ENCODE results near the gene CRB2. TPM values are rescaled to one million over a fixed set of nuclear protein-coding genes. Genes with fewer than 3 reads are reported as not detected.

Gene CRB2
- total RNA-seq, 4 donors from 2014 or later = 2.2 to 19.4 (median 3.1) TPM

DNA sequence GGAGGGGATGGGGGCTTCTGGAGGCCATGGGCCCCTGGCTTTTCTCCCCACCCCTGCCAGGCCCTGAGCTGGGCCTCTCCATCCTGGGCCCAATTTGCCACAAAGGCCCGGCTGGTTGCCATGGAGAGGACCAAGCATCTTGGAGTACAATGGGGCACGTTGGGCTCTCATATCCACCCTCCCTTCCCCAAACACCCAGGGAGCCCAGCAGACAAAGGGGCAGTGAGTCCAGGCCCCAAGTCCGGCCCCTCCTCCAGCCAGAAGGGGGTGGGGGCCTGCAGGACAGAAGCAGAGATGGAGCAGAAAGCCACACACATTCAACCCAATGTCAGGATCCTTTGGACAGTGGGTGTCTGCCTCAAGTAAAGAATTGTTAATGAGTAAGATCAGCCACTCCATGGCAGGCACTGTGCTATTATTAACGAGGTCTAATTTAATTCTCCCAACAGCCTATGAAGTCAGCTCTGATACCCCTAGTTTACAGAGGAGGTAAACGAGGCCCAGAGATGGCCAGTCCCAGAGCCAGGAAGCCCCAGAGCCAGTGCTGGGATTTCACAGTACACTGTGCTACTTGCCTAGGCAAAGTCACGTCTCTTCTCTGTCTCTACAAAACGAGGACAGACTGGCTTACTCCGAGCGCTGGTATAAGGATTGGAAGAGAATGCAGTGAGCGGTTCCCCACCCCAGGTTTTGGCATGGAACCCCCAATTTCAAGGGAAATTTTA, 2.3 kb downstream of the CRB2 start:
- no peaks in the 10 kb centered on the region for H3K36me3 ChIP-seq
- no peaks in the 10 kb centered on the region for H3K9me3 ChIP-seq
- no peak overlapping the region for H3K4me3 ChIP-seq
- H3K4me1 ChIP-seq = peaks cover 0 to 3% of the 10 kb centered on the region in 2 donors
- no peaks in the 10 kb centered on the region for H3K27me3 ChIP-seq
- H3K27ac ChIP-seq = peak overlapping the region in 1 of 2 donors; percentile 12
- TF ChIP-seq POLR2A (IDR thresholded peaks at IDR 0.05) = no peak
- TF ChIP-seq, protein P1, sequence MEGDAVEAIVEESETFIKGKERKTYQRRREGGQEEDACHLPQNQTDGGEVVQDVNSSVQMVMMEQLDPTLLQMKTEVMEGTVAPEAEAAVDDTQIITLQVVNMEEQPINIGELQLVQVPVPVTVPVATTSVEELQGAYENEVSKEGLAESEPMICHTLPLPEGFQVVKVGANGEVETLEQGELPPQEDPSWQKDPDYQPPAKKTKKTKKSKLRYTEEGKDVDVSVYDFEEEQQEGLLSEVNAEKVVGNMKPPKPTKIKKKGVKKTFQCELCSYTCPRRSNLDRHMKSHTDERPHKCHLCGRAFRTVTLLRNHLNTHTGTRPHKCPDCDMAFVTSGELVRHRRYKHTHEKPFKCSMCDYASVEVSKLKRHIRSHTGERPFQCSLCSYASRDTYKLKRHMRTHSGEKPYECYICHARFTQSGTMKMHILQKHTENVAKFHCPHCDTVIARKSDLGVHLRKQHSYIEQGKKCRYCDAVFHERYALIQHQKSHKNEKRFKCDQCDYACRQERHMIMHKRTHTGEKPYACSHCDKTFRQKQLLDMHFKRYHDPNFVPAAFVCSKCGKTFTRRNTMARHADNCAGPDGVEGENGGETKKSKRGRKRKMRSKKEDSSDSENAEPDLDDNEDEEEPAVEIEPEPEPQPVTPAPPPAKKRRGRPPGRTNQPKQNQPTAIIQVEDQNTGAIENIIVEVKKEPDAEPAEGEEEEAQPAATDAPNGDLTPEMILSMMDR (IDR thresholded peaks at IDR 0.05) = no peak
- DNase-seq = no peak
- intact Hi-C loops (cut with DNase I; ENCODE audit: low total_unique reads) = no loop called here

DNA sequence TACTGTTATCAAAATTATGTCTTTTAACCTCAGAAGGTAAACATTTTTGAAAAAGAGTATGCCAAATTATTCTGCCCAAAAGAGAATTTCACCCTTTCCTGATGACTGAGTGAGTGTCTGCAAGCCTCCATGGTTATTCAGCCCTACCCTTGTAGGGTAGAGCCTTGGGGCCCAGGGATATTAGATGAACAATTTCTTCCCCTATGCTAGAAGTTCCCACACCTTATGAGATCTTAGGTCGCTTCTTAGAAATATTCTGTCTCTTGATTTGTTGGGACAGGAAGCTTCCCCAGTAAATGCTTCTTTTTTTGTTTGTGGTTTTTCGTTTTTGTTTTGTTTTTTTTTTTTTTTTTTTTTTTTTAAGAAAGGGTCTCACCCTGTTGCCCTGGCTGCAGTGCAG, 3.1 kb downstream of the CRB2 start:
- H3K9me3 ChIP-seq = no peaks in the 10 kb centered on the region

DNA sequence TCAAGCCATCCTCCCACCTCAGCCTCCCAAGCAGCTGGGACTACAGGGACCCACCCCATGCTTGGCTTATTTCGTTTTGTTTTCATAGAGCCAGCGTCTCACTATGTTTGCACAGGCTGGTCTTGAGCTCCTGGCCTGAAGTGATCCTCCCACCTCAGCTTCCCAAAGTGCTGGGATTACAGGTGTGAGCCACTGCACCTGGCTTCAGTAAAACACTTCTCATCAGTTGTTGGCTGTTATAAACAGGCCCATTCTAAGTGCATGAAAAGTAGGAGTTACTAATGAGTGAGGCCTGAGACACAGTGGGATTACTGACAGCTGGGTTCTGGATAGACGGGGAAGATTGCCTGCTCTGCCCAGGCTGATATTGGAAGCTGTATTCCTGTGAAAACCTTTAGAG, 3.5 kb downstream of the CRB2 start:
- intact Hi-C loops (cut with DNase I; ENCODE audit: low total_unique reads) = no loop called here
- H3K27ac ChIP-seq = peak overlapping the region in 1 of 2 donors; percentile 81
- TF ChIP-seq, protein P1 (IDR thresholded peaks at IDR 0.05) = no peak
- TF ChIP-seq POLR2A (IDR thresholded peaks at IDR 0.05) = no peak
- H3K36me3 ChIP-seq = no peaks in the 10 kb centered on the region
- H3K4me1 ChIP-seq = no peaks in the 10 kb centered on the region
- H3K27me3 ChIP-seq = no peaks in the 10 kb centered on the region
- no peak overlapping the region for H3K4me3 ChIP-seq
- H3K9me3 ChIP-seq = no peaks in the 10 kb centered on the region
- no peak for DNase-seq

More for the DNA sequence above, 3.1 kb downstream of the CRB2 start:
- H3K27me3 ChIP-seq = no peaks in the 10 kb centered on the region
- peak overlapping the region in 1 of 2 donors; percentile 81 for H3K27ac ChIP-seq
- intact Hi-C loops (cut with DNase I; ENCODE audit: low total_unique reads) = no loop called here
- peaks cover 0 to 3% of the 10 kb centered on the region in 2 donors for H3K4me1 ChIP-seq
- no peak overlapping the region for H3K4me3 ChIP-seq
- no peaks in the 10 kb centered on the region for H3K36me3 ChIP-seq
- TF ChIP-seq, protein P1 (IDR thresholded peaks at IDR 0.05) = no peak
- no peak for TF ChIP-seq POLR2A (IDR thresholded peaks at IDR 0.05)
- DNase-seq = no peak

DNA sequence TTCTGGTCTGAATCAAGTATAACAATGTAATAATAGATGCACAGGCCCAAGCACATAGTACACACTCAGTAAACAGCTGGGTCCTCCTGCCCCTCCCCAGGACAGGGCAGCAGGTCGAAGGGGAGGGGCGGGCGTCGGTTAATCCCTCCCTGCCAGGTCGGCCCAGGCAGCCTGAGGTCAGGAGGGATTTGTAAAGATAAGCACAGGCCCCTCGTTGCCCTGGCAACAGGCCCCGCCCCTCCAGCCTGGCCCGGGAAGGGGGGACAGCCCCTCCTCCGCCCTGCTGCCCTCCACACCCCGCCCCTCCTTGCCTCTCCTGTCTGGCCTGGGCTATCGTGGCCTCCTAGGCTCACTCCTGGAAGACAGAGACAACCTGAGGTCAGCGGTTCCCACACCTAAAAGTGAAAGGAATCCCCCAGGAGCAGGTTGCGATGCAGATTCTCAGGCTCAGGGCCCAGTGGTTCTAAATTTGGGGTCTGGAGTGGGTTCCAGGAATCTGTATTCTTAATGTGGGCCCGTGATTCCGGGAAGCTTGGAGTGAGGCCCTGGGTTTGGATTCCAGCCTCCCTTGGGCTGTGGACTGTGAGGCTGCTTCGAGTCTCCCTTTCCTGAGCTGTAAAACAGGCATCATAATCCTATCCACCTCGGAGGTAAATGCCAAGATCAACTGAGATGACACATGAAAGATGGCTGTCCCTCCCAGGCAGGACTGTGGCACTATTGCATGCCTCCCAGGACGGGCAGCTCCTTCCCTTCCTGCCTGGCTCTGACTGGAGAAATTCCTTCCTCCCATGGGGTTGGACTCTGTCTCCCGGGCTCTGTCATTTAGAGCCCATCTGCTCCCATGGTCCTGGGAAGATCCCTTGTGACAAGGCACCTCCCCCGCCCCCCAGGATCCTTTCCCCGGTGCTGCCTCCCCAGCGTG, 4.4 kb downstream of the CRB2 start:
- no peaks in the 10 kb centered on the region for H3K27me3 ChIP-seq
- no peaks in the 10 kb centered on the region for H3K9me3 ChIP-seq
- H3K36me3 ChIP-seq = no peaks in the 10 kb centered on the region
- no peak overlapping the region for H3K4me3 ChIP-seq
- no peak for TF ChIP-seq POLR2A (IDR thresholded peaks at IDR 0.05)
- TF ChIP-seq, protein P1 (IDR thresholded peaks at IDR 0.05) = no peak
- peak overlapping the region; percentile 42 to 81 for H3K27ac ChIP-seq
- H3K4me1 ChIP-seq = peaks cover 0 to 5% of the 10 kb centered on the region in 2 donors
- DNase-seq = peak; percentile 66 to 74
- intact Hi-C loops (cut with DNase I; ENCODE audit: low total_unique reads) = no loop called here
